ENCODE measurements around the gene CDC14C.

CDC14C gene

DNA sequence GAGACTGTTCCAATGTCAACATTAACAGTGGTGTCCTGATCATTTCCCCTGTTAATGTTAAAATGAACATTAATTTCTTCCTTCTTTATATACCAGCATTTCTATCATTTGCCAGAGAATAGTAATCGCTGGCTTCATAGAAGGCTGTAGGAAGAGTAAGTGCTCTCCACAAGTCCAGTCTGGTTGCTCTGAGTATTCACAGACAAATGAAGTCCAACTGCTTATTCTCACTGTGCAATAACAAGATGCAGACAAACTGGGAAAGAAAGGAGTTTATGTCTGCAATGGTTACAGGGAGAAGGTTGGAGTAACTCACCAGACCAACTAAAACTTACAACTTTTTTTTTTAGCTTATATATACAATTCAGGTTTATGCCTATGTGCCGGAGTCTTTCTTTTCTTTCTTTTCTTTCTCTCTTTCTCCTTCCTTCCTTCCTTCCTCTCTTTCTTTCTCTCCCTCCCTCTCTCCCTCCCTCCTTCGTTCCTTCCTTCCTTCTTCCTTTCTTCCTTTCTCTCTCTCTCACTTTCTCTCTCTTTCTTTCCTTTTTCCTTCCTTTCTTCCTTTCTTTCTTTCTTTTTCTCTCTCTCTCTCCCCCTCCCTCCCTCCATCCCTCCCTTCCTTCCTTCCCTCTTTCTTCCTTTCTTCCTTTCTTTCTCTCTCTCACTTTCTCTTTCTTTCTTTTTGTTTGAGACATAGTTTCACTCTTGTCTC, 19.1 kb downstream of the CDC14C start:
- Mint-ChIP-seq H3K9me3 (peaks cover 8% of the 10 kb centered on the region), H3K4me3 (no peak overlapping the region), H3K36me3 (no peaks in the 10 kb centered on the region), H3K4me1 (no peaks in the 10 kb centered on the region), H3K27me3 (no peaks in the 10 kb centered on the region), H3K27ac (no peak overlapping the region)
- ATAC-seq = no peak

DNA sequence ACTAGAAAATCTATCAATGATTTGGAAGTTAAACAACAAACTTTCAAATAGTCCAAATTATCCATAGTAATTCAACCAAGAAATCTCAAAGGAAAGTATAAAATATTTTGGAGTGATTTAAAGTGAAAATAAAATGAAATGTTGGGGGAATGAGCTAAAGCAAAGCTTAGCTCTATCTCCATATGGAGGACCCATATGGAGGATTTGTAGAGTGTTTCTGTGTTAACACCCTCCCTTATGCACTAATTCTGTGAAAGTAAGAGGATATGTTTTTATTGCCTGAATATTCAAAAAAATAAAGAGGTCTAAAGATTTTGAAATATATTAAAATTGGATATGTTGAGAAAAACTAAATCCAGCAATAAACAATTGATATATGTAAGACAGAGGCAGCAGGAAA, 31.6 kb downstream of the CDC14C start:
- H3K36me3 Mint-ChIP-seq = no peaks in the 10 kb centered on the region
- H3K27me3 Mint-ChIP-seq = no peaks in the 10 kb centered on the region
- ATAC-seq = no peak
- H3K9me3 Mint-ChIP-seq = peaks cover 11% of the 10 kb centered on the region
- H3K4me3 Mint-ChIP-seq = no peak overlapping the region
- no peaks in the 10 kb centered on the region for H3K4me1 Mint-ChIP-seq
- no peak overlapping the region for H3K27ac Mint-ChIP-seq

DNA sequence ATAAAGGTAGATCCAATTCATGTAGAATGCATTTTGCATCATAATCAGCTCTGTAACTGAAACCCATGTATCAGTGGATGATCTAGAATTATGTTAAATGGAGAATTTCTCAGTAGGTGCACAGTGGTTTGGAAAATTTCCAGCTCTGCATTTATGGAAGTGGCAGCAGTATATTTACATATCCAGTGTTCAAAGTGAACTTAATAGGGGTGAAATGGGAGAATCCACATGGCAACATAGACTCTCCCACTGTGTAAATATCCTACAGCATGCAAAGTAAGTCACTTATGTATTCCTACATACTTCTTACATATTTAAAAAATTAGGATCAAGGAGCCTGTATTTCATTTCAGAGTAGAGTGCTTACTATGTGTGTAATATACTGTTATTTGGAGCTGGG, 35.3 kb downstream of the CDC14C start:
- Mint-ChIP-seq H3K36me3 (no peaks in the 10 kb centered on the region), H3K4me1 (no peaks in the 10 kb centered on the region), H3K27ac (no peak overlapping the region), H3K27me3 (no peaks in the 10 kb centered on the region), H3K4me3 (no peak overlapping the region), H3K9me3 (peaks cover 5% of the 10 kb centered on the region)
- no peak for ATAC-seq

DNA sequence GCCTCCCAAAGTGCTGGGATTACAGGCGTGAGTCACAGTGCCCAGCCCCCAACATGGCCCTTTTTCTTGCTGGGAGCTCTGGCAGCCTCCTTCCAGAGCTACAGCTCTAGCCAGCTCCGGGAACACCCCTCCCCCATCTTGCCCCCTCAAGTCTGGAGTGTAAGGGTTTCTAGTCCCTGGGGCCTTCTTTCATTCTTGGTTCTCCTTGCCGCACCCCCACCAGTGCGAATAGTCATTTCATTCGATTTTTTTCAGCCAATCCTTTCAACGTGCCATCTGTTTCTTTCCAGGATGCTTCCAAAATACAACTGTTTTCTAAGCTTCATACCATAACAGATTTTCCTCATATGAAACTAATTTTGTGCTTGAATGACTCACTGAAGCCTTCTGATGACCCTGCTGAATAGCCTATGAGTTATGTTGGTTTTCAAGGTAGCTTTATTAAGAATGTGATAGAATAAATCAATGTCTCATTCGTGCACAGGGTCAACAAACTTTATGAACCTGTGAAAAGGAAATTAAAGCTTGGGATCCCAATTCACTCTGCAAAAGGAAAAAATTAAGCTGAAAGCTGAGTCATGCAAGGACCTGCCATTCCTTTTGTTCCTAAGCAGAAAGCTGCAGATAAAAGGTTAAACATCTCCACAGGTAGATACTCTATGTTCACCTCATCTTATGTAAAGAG, 38.6 kb downstream of the CDC14C start:
- Mint-ChIP-seq H3K27me3 (no peaks in the 10 kb centered on the region), H3K36me3 (no peaks in the 10 kb centered on the region), H3K27ac (no peak overlapping the region), H3K9me3 (peaks cover 5% of the 10 kb centered on the region), H3K4me3 (no peak overlapping the region), H3K4me1 (no peaks in the 10 kb centered on the region)
- ATAC-seq = no peak

DNA sequence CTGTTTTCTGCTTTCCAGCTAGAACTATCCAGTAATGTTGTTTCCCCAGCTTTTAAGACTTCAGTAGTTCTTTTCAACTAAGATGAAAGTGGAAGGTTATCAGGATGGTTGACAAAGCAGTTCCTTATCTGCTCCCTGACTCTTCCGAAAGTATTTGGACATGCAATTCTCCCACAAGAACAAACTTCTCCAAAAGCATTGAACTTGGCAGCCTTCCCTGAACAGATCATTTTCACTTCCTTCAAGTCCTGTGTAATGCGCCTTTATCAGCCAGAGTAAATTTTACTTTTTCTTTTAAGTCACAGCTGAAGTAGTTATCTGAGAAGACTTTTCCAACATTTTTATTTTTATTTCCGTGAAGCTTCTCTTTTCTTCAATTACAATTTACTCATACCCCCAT, 39.7 kb downstream of the CDC14C start:
- Mint-ChIP-seq H3K27me3 (no peaks in the 10 kb centered on the region), H3K4me3 (no peak overlapping the region), H3K4me1 (no peaks in the 10 kb centered on the region), H3K9me3 (peaks cover 5% of the 10 kb centered on the region), H3K36me3 (no peaks in the 10 kb centered on the region), H3K27ac (no peak overlapping the region)
- no peak for ATAC-seq

DNA sequence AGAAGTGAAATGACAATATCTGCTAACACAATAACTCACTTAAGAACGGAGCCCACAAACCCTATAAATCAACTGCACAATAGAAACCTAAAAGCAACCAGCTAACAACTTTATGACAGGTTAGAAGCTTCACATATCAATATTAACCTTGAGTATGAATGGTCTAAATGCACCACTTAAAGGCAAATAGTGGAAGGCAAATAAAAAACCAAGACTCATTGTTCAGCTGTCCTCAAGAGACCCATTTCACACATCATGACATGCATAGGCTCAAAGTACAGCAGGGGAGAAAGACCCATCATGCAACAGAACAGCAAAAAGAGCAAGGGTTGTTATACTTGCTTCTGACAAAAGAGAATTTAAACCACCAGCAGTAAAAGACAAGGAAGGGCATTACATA, 46.8 kb downstream of the CDC14C start:
- H3K36me3 Mint-ChIP-seq = no peaks in the 10 kb centered on the region
- ATAC-seq = no peak
- peaks cover 7% of the 10 kb centered on the region for H3K9me3 Mint-ChIP-seq
- no peaks in the 10 kb centered on the region for H3K4me1 Mint-ChIP-seq
- no peaks in the 10 kb centered on the region for H3K27me3 Mint-ChIP-seq
- no peak overlapping the region for H3K27ac Mint-ChIP-seq
- H3K4me3 Mint-ChIP-seq = no peak overlapping the region

DNA sequence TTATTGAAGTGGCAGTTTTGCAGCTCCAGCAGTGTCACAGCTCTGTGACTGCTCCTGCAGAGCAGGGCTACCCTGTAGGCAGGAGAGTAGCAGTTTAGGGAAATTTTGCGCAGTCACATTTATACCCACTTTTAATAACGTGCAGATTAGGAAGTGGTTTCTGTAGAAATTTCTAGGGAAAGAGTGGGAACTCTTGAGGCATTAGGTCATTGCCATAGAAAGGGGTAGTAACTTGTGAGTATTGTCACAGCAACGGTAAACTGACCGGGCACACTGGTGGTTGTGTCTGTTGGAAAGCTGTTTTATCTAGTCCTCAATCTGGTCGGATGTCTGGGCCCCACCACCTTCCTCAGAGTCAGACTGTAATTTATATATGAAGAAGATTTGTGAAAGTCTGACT, 51.9 kb downstream of the CDC14C start:
- Mint-ChIP-seq H3K4me3 (no peak overlapping the region), H3K27me3 (no peaks in the 10 kb centered on the region), H3K4me1 (no peaks in the 10 kb centered on the region), H3K9me3 (peaks cover 6% of the 10 kb centered on the region), H3K36me3 (no peaks in the 10 kb centered on the region), H3K27ac (no peak overlapping the region)
- no peak for ATAC-seq

DNA sequence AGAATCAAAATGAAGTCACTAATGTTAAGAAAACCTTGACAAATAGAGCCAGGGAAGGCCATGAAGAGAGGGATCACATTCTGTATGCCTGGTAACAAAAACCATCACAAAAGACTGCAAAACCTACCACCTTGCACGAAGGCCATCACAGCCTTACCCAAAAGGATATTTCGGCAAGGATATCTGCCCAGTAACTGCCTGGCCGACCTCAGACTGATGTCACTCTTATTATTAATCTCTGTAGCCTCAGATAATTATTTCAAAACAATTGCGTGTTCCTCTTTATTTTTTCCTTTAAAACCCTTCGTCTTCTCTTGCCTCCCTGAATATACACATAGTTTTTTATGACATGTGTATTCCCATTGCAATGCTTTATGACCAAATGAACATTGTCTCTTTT, 52.5 kb downstream of the CDC14C start:
- ATAC-seq = no peak
- no peaks in the 10 kb centered on the region for H3K36me3 Mint-ChIP-seq

More for the DNA sequence above, 52.5 kb downstream of the CDC14C start:
- Mint-ChIP-seq H3K9me3 (peaks cover 8% of the 10 kb centered on the region), H3K4me1 (no peaks in the 10 kb centered on the region), H3K27ac (no peak overlapping the region), H3K27me3 (no peaks in the 10 kb centered on the region), H3K4me3 (no peak overlapping the region)

Data from stimulated activated memory B cell treated with anti-CD40 and anti-IgM and Interleukin-4, amounts not matched to agents 10 μg/mL and 1 μg/mL and 100 μg/mL, for 72 hours (primary cell).